Transverse colon (tissue), 4 donors: ENCODE measurements around the gene P3H4. TPM values are rescaled to one million over a fixed set of nuclear protein-coding genes. Genes with fewer than 3 reads are reported as not detected.
A peak's percentile ranks its signal among the peaks of the same experiment; 100 is the strongest.

Experiments
- DNase-seq: peaks from one replicate; pipeline ENCODE4 v3.0.0-alpha.2; 2019
- H3K27ac ChIP-seq, 4 donors: fragments of 200-600 bp; sonication (generic); 2 replicates each; pipeline ENCODE4 v1.5.1; 2016 to 2018; ENCODE audit warnings: inconsistent platforms in 4 of 4
- H3K27me3 ChIP-seq: fragments of 200-600 bp; sonication (generic); 2 replicates; pipeline ENCODE4 v1.5.1; 2017; ENCODE audit warnings: inconsistent platforms
- H3K36me3 ChIP-seq, 4 donors: fragments of 200-600 bp; sonication (generic); 2 replicates each; pipeline ENCODE4 v1.5.1; 2017 to 2019; ENCODE audit warnings: inconsistent platforms in 4 of 4
- H3K4me1 ChIP-seq, 4 donors: fragments of 200-600 bp; sonication (generic); 2 replicates each; pipeline ENCODE4 v1.5.1; 2017 to 2020; ENCODE audit warnings: inconsistent platforms in 4 of 4
- H3K4me3 ChIP-seq, 4 donors: fragments of 200-600 bp; sonication (generic); 1 replicate in 1 of 4; 2 replicates in 3 of 4; pipeline versions ENCODE4 v1.5.1 to v1.6.1; 2017 to 2019; ENCODE audit warnings: inconsistent platforms in 4 of 4
- H3K9me3 ChIP-seq, 2 donors: fragments of 200-600 bp; sonication (generic); 2 replicates each; pipeline ENCODE4 v1.5.1; 2017 to 2019; ENCODE audit warnings: inconsistent platforms in 2 of 2
- EP300 ChIP-seq: sonication (generic); formaldehyde crosslinking; IDR thresholded peaks from one replicate; pipeline ENCODE4 v1.6.1; 2017; ENCODE audit warnings: antibody characterized with exemption, low read depth
- POLR2A ChIP-seq: fragments of 450-650 bp; IDR thresholded peaks from one replicate; pipeline ENCODE4 v1.6.1; 2016; ENCODE audit warnings: antibody characterized with exemption, mild to moderate bottlenecking, moderate library complexity
- POLR2AphosphoS5 ChIP-seq, 3 donors: sonication (generic); formaldehyde crosslinking; IDR thresholded peaks; one replicate each; pipeline ENCODE4 v1.6.1; 2016; ENCODE audit warnings: antibody characterized with exemption in 3 of 3
- WGBS, 2 donors: methylation state at CpG; one replicate each; pipeline ENCODE4 v1.1.5; 2018; ENCODE audit warnings: low coverage in 1 of 2; 5-methylcytosine and 5-hydroxymethylcytosine counted together
- in situ Hi-C, 4 donors: fragments of 200-750 bp; cut with MboI; loops; one replicate each; pipeline versions ENCODE4 v1.15.0 to v1.15.1; 2017; ENCODE audit warnings: low sequenced_read_pairs in 3 of 4, low pct_ligation_motif_present in 1 of 4, low pct_unique_long_range_greater_than_20kb in 1 of 4
- intact Hi-C: fragments of 100-400 bp; cut with DNase I; formaldehyde crosslinking; loops from one replicate; pipeline ENCODE4 v1.15.1; 2023; ENCODE audit warnings: low total_unique reads
- total RNA-seq, 4 donors: library from RNA; depleted of rRNA; stranded (reverse); fragments of >200 nt; gene quantifications; one replicate each; pipeline ENCODE4 v1.1.0, GENCODE V29; 2016
- TF ChIP-seq, protein P1 (sequence below), 5 experiments: fragments of 200-600 bp in 3 of 5; fragments of 450-650 bp in 2 of 5; sonication (generic) in 3 of 5; IDR thresholded peaks; 1 replicate in 2 of 5; 2 replicates in 3 of 5; pipeline ENCODE4 v1.5.1; 2016 to 2017; ENCODE audit warnings: antibody characterized with exemption in 5 of 5, inconsistent platforms in 3 of 5, mild to moderate bottlenecking in 2 of 5, moderate library complexity in 1 of 5

P3H4 gene
- total RNA-seq, 4 donors from 2014 or later: 18.7 to 39.6 (median 22.5) TPM

DNA sequence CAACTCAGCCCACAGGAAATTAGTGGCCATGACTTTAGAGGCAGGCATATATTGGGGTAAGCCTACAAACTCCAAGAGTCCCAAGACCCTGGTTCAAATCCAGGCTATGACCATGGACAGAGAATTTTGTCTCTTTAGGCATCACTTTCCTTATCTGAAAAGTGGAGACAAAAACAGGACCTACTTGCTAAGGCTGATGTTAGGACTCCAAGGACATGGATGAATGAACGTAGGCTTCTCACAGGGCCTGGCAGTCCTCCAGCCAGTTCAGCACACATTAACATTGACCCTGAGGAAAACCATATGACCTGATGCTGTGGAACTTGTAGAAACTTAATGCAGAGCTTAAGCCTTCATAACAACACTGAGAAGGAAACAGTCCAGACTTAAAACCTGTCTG is 2.4 kb upstream of the P3H4 start:
- Histone ChIP-seq H3K9me3 (no peaks in the 10 kb centered on the region), H3K36me3 (no peaks in the 10 kb centered on the region), H3K4me3 (no peak overlapping the region), H3K27ac (no peak overlapping the region), H3K27me3 (no peaks in the 10 kb centered on the region), H3K4me1 (peaks cover 6 to 38% (median 25%) of the 10 kb centered on the region in 4 donors)
- in situ Hi-C loops: no loop called here
- no peak for TF ChIP-seq POLR2A
- TF ChIP-seq, protein P1, sequence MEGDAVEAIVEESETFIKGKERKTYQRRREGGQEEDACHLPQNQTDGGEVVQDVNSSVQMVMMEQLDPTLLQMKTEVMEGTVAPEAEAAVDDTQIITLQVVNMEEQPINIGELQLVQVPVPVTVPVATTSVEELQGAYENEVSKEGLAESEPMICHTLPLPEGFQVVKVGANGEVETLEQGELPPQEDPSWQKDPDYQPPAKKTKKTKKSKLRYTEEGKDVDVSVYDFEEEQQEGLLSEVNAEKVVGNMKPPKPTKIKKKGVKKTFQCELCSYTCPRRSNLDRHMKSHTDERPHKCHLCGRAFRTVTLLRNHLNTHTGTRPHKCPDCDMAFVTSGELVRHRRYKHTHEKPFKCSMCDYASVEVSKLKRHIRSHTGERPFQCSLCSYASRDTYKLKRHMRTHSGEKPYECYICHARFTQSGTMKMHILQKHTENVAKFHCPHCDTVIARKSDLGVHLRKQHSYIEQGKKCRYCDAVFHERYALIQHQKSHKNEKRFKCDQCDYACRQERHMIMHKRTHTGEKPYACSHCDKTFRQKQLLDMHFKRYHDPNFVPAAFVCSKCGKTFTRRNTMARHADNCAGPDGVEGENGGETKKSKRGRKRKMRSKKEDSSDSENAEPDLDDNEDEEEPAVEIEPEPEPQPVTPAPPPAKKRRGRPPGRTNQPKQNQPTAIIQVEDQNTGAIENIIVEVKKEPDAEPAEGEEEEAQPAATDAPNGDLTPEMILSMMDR (IDR thresholded peaks at IDR 0.05): no peak
- no peak for TF ChIP-seq EP300
- TF ChIP-seq POLR2AphosphoS5 (IDR thresholded peaks at IDR 0.05): no peak
- intact Hi-C loops: no loop called here
- WGBS, 2 donors: 73% methylated on average over 1 of the region's 1 CpG; no CpG with 5 or more reads in 1 of the 2 donors
- DNase-seq: no peak

DNA sequence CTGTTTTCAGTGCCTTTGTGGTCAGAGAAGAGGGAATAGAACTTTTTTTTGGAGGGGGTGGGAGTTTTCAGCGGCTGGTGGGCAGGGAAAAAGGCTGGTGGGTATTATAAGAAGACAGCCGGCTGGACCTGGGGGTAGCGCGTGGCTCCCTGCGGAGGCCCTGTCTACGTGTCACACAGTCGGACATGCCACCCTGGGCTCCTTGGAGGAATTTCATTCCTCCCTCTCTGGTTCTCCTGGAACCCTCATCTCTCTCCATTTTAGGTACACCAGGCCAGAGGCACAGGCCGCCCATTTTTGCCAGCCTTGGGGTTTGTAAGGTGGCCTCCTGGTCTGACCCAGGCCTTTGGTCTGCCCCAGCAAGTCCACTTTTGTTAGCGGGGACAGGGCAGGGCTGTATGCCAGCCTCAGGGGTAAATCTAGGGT is 2.0 kb upstream of the P3H4 start:
- Histone ChIP-seq H3K4me1 (peaks cover 6 to 38% (median 25%) of the 10 kb centered on the region in 4 donors), H3K36me3 (no peaks in the 10 kb centered on the region), H3K4me3 (peak overlapping the region in 1 of 4 donors; percentile 71), H3K27me3 (no peaks in the 10 kb centered on the region), H3K9me3 (no peaks in the 10 kb centered on the region), H3K27ac (peak overlapping the region; percentile 78 to 89 (median 86))
- intact Hi-C loops: no loop called here
- DNase-seq: no peak
- in situ Hi-C loops: no loop called here
- 70% methylated on average over 9 of the region's 9 CpGs; no CpG with 5 or more reads in 1 of the 2 donors for WGBS, 2 donors
- TF ChIP-seq, protein P1 (IDR thresholded peaks at IDR 0.05): no peak
- TF ChIP-seq POLR2A: no peak
- TF ChIP-seq EP300: no peak
- TF ChIP-seq POLR2AphosphoS5 (IDR thresholded peaks at IDR 0.05): no peak

DNA sequence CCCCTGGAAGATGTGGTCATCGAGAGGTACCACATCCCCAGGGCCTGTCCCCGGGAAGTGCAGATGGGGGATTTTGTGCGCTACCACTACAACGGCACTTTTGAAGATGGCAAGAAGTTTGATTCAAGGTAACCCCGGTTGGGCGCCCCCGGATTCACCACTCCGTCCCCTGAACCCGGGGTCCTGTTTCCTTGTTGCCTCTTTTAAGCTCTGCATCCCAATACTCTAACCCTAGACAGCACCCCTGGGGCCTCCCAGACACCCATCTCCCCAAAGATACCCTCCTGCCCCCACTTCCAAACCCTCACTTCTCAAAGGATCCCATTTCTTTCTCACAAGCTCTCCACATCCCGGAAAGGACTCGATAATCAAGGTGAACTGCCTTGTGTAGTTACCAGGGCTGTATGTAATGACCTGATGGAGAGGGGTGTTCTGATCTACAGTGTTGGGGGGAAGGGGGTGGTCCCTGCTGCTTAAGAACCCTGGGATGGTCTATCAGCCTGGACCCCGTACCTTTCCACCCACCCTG is 1.5 kb upstream of the P3H4 start:
- 40 to 100% methylated on average over 1 to 11 of the region's 12 CpGs for WGBS, 2 donors
- in situ Hi-C loops: no loop called here
- peak overlapping the region; percentile 1 to 86 (median 64) for H3K4me3 ChIP-seq

DNA sequence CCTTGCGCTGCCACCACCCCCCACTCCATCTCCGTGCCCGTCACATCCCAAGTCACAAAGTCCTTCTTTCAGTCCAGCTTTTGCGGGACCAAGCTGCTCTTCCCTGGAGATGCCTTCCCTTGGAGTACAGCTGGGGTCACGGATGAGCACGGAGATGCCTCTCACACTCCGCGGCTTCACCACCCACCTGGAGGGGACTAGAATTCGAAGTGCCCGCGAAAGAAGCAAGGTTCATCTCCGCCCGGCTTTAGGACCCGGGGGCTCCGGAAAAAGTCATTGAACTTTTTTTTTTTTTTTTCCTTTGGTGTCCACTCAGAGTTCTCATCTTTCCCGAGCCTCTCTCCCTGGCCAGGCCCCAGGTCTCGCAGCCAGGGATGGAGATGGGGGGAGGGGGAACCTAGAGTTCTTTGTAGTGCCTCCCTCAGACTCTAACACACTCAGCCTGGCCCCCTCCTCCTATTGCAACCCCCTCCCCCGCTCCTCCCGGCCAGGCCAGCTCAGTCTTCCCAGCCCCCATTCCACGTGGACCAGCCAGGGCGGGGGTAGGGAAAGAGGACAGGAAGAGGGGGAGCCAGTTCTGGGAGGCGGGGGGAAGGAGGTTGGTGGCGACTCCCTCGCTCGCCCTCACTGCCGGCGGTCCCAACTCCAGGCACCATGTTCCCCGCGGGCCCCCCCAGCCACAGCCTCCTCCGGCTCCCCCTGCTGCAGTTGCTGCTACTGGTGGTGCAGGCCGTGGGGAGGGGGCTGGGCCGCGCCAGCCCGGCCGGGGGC is 817 bp upstream of the P3H4 start, which contains the start of gene FKBP10:
TSS of gene FKBP10 (plus strand) at position 624 of the 771 bp plus-strand sequence. CDS start at position 655, 31 bp downstream.
- DNase-seq: peak; percentile 56
- Histone ChIP-seq H3K36me3 (no peaks in the 10 kb centered on the region), H3K27me3 (no peaks in the 10 kb centered on the region), H3K4me1 (peaks cover 7 to 43% (median 29%) of the 10 kb centered on the region in 4 donors), H3K9me3 (no peaks in the 10 kb centered on the region), H3K4me3 (peak within 1 kb of the TSS; percentile 38 to 86 (median 64)), H3K27ac (peak within 1 kb of the TSS; percentile 78 to 89 (median 86))
- WGBS, 2 donors: 12 to 20% methylated on average over 5 to 34 of the region's 35 CpGs
- intact Hi-C loops (no loop called here), in situ Hi-C loops (no loop called here)
- TF ChIP-seq, protein P1 (IDR thresholded peaks at IDR 0.05): no peak
- no peak for TF ChIP-seq POLR2AphosphoS5 (IDR thresholded peaks at IDR 0.05)
- TF ChIP-seq POLR2A: no peak
- TF ChIP-seq EP300: no peak

More for the DNA sequence above, 1.5 kb upstream of the P3H4 start:
- H3K4me1 ChIP-seq: peaks cover 6 to 38% (median 25%) of the 10 kb centered on the region in 4 donors
- no peaks in the 10 kb centered on the region for H3K9me3 ChIP-seq
- DNase-seq: no peak
- no peaks in the 10 kb centered on the region for H3K27me3 ChIP-seq
- peak overlapping the region; percentile 78 to 89 (median 86) for H3K27ac ChIP-seq
- H3K36me3 ChIP-seq: no peaks in the 10 kb centered on the region
- TF ChIP-seq POLR2AphosphoS5 (IDR thresholded peaks at IDR 0.05): no peak
- no peak for TF ChIP-seq EP300
- TF ChIP-seq POLR2A: no peak
- TF ChIP-seq, protein P1 (IDR thresholded peaks at IDR 0.05): no peak
- intact Hi-C loops: no loop called here
